ENCODE results near the gene FLYWCH1.

Gene FLYWCH1

GRCh38 chr16:2950773-2951172 lies 39.0 kb downstream of the FLYWCH1 start:
- no peak for DNase-seq (ENCODE audit: low read depth)

GRCh38 chr16:2952679-2953078 lies 40.9 kb downstream of the FLYWCH1 start:
- DNase-seq (ENCODE audit: low read depth) = no peak

DNA sequence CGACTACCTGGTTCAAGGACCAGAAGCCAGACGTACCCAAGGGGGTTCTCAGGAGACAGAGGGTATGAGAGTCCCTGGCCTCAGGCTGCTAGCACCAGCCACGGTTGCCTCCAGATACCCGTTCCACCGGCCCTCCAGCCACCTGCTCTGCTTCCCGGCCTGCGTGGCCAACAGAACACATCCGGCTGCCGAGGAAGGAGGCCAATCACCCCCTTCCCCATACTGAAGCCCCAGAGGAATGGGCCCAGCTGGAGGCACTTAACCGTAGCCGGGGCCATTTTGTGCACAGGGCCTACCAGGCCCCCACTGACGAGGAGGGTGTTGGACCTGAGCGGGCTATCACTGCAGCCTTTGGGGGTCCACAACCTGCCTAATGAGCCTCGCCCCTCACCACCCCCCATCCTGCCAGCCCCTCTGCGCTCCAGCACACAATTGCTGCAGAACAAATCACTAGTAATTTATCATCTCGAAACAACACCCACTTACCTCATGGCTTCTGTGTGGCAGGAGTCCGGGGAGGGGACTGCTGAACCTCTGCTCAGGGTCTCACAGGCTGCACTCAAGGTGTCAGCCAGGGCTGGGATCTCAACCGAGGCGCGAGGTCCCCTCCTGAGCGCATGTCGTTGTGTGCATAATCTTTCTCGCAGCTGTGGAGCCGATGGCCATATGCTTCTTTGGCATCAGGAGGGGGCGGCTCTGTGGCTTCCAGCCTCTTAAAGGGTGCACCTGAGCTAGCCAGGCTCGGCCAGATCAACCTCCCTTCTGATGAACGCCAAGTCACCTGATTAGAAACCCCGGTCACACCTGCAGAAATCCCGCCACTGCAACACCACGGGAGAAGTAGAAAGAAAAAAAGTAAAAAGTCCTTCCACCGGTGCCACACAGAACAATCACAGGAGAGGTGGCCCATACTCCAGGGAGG lies 42.2 kb downstream of the FLYWCH1 start:
- no peak for DNase-seq (ENCODE audit: low read depth)

DNA sequence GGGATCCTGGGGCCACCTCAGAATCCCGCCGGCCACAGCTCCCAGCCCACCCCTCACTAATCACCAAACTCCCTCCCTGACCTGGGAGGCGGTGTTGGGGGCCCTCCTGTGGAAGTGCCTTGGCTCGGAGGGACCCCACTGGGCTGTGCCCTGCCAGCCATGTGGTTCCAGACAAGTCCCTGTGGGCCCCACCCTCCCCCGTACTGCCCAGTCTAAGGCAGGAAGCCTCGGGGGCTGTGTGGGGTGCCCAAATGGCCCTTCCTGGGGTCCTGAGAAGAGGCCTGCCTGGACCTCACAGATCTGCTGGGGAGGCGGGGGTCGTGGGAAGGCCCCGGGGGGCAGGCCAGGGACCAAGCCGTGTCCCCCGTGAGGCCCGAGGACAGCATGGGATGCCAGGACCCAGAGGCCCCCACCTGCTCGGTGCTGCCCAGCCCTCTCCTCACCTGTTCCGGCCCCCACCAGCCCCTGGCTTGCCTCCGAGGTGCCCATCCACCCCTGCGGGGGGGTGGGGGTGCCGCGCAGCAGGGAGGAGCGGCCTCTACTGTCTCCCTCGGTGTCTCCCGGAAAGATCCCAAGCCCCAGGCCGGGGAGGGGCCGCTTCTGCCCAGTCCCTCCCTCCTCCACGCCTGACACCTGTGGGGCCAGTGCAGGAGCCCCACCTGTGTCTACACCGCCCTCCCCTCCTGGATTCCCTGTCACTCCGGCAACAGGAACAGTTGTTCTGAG lies 43.1 kb downstream of the FLYWCH1 start:
- DNase-seq (ENCODE audit: low read depth) = no peak

DNA sequence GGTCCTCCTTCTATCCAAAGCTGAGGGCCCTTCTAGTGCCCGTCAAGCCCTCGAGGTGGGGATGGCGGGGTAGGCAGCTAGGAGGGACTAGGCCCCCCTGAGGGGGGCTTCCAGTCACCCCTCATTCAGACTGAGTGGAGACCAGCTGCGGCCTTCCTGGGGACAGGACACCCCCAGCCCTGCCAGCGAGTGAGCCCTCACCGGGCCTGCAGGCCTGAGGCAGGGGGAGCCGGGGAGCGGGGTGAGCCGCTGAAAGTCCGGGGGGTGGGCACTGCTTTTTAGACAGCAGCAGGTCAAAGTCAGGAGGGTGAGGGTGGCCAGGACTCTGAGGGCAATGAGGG lies 43.7 kb downstream of the FLYWCH1 start:
- DNase-seq (ENCODE audit: low read depth) = no peak

- DNase-seq (ENCODE audit: low read depth) = no peak
Observed at GRCh38 chr16:2955779-2956578, 44.2 kb downstream of the FLYWCH1 start.

DNA sequence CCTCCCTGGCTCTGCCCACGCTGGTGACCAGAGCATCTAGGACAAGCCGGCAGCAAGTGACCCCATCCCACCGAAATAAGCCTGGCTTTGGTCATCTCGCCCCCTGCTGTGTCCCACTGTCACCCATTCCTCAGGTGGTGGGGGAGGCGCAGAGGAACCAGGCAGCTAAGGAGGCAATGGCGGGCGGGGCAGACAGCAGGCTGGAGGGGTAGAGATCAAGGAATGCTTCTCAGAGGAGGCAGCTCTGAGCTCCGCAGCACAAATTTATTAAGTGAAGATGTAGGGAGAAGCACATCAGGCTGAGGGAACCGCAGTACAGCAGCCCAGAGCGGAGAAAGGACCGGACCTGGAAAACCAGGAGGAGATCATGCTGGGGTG lies 44.8 kb downstream of the FLYWCH1 start:
- no peak for DNase-seq (ENCODE audit: low read depth)

DNA sequence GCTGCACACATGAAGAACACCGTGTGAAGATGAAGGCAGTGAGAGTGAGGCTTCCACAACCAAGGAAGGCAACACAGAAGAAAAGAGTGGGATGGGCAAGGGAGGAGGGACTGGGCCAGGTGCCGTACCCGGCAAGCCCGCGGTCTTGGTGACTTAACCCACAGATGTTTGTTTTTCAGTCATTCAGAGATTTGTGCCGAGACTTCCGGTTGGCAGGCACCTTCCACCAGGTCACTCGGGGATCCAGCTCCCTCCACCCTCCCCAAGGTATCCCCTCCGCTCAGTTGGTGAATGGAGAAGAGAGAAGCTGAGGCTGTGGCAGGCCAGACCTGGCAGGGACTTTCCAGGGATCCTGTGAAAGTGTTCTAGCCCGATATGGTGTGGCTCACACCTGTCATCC lies 47.5 kb downstream of the FLYWCH1 start:
- no peak for DNase-seq (ENCODE audit: low read depth)

DNA sequence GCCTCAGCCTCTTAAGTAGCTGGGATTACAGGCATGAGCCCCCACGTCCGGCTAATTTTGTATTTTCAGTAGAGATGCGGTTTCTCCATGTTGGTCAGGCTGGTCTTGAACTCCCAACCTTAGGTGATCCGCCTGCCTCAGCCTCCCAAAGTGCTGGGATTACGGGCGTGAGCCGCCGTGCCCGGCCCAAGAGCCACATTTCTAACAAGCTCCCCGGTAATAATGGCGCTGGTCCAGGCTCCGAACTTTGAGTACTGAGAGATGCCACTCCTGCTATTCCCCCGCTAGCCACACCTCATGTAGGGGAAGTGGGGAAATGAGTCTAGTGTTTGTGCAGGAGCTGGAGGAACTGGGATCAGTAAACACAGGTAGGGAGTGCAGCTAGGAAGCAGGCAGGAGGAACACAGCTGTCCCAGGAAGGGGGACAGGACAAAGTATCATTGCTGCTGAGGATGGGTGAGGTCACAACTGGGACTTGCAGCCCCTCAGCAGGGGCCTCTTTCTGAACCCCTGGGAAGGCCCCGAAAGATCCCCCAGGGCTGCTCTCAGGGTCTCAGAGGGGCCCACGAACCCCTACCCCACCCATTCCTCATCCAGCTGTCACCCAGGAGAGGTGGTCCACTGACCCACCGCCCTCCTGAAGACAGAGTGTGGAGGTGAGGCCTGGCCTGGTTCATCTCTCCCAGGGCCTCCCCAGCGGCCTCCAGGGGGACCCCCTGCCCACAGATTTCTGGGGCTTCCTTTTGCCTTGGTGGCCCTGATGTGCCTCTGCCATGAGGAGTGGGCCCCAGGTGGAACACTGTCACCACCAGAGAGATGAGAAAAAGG lies 48.7 kb downstream of the FLYWCH1 start:
- DNase-seq (ENCODE audit: low read depth) = no peak

DNA sequence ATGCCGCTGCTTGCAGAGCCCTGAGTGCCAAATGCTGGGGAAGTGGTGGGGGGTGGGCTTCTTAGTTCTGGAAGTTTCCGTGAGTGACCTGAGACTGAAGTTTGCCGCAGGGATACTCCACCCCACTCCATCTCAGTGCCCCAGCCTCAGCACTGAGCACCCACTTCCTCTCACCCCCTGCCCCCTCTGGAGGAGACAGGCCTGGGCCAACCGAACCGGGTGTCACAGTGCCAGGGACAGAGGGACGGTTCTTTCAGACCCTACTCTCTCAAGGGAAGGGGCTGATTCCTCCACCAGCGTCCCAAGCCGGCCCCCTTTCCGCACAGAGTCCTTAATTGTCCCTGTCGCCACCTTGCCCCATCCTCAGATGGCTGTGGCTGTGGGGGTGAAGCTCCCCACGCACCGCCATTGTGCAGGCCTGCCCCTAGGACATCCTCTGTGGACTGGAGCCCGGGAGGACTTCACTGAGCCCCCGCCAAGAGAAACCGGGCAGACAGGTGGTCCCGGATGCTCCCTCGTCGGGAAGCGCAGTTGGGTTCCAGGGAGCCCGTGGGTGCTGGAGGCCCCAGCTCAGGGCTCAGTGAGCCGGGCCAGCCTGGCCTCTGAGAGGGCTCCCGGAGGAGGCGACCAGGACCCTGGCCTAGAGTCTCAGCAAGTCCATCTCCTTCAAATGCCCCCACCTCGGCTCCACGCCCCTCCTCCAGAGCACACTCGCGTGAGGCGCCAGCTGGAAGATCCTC lies 50.8 kb downstream of the FLYWCH1 start:
- DNase-seq (ENCODE audit: low read depth) = no peak

DNA sequence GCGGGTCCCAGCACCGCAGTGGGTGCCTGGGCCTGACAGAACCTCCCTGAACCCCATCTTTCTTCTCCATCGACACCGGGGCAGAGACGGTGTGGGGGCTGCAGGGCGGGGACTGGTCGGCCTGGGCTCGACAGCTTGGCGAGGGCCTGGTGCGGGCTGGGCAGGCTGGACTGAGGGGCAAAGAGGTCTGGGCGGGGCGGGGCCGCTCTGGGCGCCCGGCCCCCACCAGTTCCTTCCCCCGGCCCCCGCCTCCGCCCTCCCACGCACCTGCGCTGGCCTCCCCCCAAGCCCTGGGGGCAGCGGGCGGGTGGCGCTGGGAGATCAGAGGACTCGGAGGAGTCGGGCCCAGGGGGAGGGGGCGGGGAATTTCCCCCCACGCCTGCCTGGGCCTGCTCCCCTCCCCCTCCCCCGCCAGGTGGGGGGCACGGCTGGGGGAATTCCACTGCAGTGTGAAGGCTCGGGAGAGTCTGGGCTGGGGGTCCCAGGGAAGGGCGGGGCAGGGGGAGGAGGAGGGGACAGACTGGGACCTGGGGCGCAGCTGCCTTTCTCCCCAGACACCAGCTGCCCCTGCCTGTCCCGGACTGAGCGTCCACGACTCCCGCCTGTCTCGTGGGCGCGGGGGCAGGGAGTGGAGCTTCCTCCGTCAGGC lies 51.5 kb downstream of the FLYWCH1 start:
- DNase-seq (ENCODE audit: low read depth) = no peak

GRCh38 chr16:2963723-2964474 lies 52.2 kb downstream of the FLYWCH1 start, which contains the start of gene KREMEN2:
TSS of gene KREMEN2 (plus strand) at chr16:2964275. CDS start at chr16:2964521, 246 bp downstream.
- no peak for DNase-seq (ENCODE audit: low read depth)

DNA sequence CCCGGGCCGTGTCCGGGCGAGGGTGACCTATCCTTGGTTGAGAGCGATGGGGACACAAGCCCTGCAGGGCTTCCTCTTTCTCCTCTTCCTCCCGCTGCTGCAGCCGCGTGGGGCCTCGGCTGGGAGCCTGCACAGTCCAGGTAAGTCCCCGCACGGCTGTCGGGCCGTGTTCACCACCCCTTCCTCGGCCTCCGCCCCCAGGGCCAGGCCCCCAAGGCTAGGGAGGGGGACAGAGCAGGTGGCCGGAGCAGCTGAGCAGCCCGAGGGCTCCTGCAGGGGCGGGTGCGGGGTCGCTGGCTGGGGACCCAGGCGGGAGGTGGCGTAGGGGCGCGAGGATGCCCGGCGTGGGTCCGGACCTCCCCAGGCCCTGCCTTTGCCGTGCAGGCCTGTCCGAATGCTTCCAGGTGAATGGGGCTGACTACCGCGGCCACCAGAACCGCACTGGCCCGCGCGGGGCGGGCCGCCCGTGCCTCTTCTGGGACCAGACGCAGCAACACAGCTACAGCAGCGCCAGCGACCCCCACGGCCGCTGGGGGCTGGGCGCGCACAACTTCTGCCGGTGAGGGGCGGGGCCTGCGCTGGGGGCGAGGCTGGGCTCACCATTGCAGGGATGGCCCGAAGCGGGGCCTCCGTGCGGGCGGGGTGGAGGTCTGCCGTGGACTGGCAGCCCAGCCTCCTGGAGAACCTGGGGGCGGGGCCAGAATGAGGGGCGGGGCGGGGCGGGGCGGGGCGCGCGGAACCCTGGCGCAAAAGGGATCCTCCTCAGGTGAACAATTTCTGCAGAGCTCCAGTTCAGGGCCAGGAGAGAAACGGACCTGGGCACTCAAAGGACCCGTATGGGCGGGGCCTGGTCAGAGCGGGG lies 53.0 kb downstream of the FLYWCH1 start:
- no peak for DNase-seq (ENCODE audit: low read depth)

DNA sequence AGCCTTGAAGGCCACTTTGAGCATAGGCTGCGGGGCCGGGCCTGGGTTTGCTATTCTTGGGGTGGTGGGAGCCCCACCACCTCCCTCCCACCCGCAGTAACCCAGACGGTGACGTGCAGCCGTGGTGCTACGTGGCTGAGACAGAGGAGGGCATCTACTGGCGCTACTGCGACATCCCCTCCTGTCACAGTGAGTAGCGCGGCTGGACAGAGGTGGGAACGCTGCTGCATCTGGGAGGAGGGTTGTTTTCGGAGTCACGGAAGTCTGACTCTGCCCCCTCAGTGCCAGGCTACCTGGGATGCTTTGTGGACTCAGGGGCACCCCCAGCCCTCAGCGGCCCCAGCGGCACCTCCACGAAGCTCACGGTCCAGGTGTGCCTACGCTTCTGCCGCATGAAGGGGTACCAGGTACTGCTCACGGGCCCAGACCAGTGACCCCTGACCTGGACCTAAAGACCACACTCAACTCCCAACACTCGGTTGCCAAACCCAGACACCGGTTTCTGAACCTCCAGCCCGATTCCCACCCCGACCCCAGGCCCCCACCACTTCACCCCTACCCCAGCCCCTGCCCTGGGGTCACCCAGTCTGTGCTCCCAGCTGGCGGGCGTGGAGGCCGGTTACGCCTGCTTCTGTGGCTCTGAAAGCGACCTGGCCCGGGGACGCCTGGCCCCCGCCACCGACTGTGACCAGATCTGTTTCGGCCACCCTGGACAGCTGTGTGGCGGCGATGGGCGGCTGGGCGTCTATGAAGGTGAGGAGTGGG lies 54.5 kb downstream of the FLYWCH1 start:
- DNase-seq (ENCODE audit: low read depth) = no peak

- no peak for DNase-seq (ENCODE audit: low read depth)
Observed at GRCh38 chr16:2966808-2967191, 55.1 kb downstream of the FLYWCH1 start.

GRCh38 chr16:2967211-2967631 lies 55.5 kb downstream of the FLYWCH1 start:
- DNase-seq (ENCODE audit: low read depth) = no peak

- DNase-seq (ENCODE audit: low read depth) = no peak
Observed at GRCh38 chr16:2967721-2968161, 56.0 kb downstream of the FLYWCH1 start.

DNA sequence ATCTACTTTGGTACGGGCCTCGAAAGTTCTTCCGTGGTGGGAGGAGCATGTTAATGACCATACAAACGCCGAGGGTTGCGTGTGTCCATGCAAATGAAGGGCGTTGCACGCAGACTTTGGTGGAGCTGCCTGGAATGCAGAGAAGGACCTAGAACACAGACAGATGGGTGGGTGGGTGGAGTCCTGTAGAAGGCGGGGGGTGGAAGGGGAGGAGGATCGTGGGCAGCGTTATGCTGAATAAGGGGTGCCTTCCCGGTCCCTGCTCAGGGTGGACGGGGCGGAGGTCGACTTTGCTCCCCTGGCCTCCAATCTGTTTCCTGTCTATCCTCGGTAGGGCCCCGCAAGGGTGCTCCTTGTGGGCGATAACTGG lies 56.6 kb downstream of the FLYWCH1 start:
- no peak for DNase-seq (ENCODE audit: low read depth)

All from stimulated activated CD8-positive, alpha-beta memory T cell treated with anti-CD3 and anti-CD28 coated beads, Interleukin-15, amount 100 ng/mL, for 1 hour (primary cell).